Measurements from ENCODE around the gene IL34.
A peak's percentile ranks its signal among the peaks of the same experiment; 100 is the strongest.
"Not testable (repeated sequence)": the region's sequence is repeated elsewhere in the genome, so short reads cannot be mapped to it uniquely, and the experiment has no call there.

Gene IL34

DNA sequence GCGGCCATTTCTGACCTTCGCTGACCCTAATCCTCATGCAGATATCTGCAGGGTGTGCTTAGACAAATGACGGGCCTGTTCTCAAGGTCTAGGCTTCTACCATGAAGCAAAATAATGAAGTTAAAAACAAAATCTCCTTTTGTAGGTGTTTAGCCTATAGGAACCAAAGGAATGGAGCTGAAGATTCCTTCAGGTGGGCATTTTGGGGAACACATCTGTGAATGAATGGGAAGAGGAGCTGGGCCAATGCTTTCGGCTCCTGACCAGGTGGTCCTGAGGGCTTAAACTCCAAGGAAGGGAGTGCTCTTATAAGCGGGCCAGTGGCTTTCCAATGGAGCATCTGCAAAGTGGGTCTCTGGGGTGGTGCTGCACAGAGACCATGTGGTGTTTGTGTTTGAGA, 14.1 kb upstream of the IL34 start:
- no peak for DNase-seq

DNA sequence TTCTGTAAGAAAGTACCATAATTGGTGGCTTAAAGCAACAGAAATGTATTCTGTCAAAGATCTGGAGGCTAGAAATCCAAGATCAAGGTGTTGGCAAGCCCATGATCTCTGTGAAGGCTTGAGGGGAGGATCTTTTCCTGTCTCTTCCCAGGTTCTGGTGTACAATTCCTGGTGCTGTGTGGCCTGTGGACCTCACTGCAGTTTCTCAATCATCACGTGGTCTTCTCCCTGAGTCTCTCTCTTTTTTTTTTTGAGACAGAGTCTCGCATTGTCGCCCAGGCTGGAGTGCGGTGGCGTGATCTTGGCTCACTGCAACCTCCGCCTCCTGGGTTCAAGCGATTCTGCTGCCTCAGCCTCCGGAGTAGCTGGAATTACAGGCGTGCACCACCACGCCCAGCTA, 12.7 kb upstream of the IL34 start:
- not testable (repeated sequence) for DNase-seq

DNA sequence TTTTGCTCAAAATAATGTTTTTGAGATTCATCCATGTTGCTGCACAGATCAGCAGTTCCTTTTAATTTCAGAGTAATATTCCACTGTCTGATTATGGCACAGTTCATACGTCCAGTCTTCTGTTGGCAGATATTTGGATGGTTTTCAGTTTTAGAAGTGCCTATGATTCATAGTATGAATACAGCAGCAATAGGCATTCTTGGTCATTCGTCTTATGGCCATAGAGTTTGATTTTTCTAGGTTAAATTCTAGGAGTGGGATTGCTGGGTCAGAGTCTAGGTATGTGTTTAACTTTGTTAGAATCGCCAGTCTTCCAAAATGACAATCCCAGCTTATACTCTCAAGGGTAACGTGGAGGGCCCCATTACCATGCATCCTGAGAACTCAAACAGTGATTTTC, 11.5 kb upstream of the IL34 start:
- no peak for DNase-seq

DNA sequence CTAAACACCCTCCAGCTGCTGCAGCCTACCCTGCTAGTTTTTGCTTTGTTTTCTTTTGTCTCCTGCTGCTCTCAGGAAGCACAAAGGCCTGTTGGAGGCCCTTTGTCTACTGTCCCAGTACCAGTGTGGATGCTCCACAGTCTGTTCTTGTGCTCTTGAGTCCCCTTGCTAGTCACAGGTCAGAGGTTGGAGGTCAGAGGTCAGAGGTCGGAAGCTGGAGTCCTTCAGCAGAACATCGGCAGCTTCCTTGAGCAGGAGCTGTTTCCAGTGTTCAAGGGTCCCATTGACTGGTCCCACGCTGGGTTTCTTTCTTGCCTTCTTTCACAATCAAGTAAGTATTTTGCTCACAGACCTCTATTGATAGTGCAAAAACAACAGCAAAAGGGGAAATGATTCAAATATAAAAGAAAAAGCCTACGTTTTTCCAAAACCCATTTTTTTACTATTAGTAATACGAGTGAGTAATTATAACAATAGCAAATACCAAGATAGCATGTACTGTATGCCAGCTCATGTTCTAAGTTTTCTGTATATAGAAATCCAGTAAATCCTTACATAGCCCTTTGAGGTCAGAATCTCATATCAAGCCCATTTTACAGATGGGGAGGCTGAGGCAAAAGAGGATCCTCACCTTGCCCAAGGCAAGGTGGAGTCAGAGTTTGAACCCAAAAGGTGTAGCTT, 10.9 kb upstream of the IL34 start:
- DNase-seq: no peak

DNA sequence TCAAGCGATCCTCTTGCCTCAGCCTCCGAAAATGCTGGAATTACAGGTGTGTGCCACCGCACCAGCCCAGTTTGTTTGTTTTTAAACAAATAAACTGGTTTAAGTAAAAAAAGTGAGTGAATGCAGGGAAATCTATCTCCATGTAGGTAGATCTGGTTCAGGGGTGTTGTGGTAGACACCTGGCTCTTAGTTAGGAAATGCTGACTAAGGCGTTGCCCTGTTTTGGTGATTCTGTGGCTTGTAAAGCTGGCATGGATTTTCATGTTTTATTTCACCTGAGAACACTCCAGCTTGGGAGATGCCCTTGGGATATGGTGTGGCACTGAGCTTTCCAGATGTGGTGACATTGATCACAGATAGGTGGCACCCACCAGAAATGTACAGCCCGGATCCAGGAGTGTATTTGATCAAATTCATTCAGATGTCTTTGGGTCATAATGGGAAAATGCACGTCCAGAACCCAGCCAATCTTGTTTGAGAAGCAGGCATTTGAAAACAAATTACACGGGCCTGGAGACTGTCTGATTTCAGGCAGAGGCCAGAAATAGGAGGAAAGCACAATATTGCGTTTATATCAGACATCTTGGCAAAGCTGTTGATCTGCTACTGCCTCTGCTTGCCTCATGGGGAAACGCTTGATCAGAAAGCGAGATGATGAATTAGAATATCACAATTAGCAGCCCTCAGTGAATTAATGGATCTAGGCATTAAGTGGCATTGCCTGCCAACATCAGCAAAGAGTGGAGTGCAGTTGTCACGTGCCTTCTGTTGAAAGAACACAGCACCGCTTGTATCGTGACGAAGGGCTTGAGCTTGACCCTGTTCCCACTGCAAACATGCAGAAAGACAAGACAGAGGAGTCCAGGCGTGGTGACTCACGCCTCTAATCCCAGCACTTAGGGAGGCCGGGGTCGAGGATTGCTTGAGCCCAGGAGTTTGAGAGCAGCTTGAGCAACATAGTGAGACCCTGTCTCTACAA, 7.3 kb upstream of the IL34 start:
- no peak for DNase-seq

DNA sequence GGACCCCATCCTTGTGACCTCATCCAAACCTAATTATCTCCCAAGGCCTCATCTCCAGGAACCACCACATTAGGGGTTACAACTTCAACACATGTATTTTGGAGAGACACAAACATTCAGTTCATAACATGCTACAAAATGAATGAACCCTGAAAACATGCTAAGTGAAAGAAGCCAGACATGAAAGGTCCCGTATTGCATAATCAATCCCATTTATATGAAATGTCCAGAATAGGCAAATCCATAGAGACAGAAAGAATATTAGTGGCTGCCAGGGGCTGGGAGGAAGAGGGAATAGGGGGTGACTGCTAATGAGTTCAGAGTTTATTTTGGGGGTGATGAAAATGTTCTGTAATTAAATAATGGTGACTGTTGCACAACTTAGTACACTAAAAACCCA, 3.7 kb upstream of the IL34 start:
- DNase-seq: no peak

DNA sequence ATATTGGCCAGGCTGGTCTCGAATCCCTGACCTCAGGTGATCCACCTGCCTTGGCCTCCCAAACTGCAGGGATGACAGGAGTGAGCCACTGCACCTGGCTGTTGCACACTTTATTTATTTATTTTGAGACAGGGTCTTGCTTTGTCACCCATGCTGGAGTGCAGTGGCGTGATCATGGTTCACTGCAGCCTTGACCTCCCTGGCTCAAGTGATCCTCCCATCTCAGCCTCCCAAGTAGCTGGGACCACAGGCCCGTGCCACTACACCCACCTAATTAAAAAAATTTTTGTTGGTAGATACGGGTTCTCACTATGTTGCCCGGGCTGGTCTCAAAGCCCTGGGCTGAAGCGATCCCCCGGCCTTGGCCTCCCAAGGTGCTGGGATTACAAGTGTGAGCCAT, 3.1 kb upstream of the IL34 start:
- not testable (repeated sequence) for DNase-seq

DNA sequence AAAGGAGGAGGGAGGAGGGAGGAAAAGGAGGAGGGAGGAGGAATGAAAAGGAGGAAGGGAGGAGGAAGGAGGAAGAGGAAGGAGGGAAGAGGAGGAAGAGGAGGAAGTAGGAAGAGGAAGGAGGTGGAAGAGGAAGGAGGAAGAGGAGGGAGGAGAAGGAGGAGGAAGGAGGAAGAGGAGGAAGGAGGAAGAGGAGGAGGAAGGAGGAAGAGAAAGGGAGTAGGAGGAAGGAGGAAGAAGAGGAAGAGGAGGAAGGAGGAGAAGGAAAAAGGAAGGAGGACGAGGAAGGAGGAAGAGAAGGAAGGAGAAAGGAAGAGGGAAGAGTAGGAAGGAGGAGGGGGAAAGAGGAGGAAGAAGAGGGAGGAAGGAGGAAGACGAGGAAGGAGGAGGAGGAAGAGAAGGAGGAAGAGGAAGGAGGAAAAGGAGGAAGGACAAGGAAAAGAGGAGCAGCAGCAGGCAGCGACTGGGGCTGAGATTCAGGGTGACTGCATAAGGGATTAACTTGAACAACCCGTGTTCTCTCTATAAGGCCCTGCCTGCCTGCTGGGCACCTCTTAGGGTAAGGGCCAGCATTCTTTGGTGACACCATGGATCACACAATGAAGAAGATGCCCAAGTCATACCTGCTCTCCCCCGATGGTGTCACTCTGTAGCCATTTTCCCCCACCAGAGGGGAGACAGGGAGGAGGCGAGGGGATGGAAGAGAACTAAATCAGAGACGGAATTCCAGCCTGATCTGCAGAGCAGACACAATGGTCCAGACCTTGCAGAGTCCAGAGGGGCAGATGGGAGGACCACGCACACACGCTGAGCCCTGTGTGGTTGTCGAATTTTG, 1.4 kb upstream of the IL34 start:
- DNase-seq: no peak

DNA sequence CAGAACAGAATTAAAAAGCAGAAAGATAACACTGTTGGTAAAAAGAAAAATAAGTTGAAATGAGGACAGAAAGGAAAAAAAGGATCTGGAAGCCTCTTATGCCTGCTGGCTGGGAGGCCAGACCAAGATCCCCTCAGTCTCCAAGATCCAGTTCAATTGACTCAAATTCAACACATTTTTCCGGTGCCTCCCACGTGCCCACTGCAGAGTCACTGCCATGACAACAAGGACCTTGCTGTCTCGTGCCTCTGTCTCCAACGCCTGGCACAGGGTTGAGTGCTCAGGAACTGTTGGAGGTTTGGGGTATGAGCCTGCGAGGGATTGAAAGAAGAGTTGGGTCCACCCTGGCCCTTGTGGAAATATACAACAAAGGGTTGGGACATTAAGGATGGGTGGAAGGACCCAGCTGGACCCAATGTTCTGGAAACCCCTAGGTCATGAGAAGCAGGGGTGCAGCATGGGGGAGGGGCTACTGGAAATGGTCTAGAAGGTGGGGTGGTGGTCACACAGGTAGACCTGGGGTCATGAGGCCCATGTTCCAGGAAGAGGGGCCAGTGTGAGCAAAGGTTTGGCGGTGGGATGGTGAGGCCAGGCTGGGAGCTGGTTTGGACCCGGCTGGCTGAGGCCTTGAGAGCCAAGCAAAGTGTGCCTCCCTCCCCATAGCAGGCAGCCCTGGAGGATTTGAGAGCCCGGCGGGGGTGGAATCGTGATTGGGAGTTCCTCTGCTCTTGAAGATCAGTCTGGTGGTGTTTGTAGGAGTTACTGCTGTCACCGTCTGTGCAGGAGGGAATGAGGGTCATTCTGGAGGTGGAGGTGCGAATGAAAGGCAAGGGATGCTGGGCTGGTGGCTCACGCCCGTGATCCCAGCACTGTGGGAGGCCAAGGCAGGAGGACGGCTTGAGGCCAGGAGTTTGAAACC, 1.3 kb downstream of the IL34 start:
- no peak for DNase-seq

DNA sequence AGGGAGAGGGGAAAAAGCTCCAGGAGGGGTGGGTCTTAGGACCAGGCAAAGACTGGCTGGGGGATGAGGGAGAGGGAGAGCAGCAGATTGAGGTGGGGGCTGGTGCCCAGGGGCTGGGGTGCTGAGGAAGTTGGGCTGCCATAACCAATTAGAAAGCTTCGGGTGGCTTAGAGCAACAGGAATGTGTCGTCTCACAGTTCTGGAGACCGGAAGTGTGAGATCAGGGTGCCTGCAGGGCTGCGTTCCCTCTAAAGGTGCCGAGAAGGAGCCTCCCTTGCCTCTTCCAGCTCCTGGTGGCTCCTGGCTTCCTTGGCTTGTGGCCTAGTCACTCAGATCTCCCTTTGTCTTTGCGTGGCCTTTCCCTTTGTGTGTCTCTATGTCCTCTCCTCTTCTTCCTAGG, 2.2 kb downstream of the IL34 start:
- DNase-seq: no peak

DNA sequence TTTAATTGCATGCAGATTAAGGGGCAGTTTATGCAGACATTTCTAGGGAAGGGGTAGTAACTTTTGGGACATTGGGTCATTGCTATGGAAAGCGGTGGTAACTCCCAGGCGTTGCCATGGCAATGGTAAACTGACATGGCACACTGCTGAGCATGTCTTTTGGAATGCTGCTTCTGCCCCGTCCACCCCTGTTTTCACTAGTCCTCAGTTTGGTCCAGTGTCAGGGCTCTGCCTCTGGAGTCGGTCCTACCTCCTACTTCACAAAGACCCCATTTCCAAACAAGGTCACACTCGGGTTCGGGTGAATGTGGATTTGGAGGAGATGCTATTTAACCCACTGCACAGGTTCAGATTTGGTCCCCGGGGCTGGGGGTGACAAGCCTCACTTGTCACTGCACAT, 2.9 kb downstream of the IL34 start:
- DNase-seq: no peak

DNA sequence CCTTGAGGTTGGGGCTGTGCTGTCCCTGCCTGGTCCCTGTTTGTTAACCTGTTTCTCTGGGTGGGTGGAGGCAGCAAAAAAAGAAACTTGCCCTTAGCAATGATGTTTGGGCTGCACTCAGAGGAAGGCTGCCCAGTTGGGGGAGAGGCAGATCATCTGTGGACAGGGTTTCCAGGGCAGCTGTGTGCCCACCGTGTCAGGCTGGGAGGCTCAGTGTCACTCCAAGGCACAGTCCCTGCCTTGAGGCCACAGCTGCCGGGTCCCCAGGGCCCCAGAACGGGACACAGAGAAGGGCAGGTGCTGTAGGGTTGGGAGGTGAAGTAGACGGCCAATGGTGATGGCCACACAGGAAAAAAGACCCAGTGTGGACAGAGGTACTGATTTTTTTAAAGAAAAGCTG, 3.9 kb downstream of the IL34 start:
- DNase-seq: no peak

DNA sequence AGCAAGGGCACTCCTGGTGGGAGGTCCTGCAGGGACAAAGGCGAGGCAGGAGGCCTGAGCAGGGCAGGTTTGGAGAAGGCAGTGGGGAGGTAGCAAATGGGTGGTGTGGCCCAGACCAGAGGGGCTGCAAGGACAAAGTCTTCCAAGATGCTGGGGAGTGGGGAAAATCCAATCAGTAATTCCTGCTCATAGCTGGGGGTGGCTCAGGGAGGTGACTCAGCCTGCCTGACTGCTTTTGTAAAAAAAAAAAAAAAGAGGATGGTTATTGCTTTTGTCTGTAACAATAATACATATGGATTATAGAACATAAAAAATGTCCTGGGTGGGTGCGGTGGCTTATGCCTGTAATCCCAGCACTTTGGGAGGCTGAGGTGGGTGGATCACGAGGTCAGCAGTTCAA, 5.2 kb downstream of the IL34 start:
- DNase-seq: no peak

DNA sequence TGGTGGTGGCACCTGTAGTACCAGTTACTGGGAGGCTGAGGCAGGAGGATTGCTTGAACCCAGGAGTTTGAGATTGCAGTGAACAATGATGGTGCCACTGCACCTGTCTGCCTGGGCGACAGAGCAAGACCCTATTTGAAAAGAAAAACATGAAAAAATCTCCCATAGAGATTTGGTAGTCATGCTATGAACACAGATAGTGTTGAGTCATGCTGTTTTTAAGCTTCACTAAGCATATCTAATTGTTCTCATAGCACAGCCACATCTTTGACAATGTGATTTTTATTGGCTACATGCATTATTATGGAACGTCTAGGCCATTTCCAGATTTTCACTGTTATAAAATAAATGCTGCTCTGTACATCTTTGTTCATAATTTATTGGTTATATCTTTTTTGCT, 6.0 kb downstream of the IL34 start:
- no peak for DNase-seq

DNA sequence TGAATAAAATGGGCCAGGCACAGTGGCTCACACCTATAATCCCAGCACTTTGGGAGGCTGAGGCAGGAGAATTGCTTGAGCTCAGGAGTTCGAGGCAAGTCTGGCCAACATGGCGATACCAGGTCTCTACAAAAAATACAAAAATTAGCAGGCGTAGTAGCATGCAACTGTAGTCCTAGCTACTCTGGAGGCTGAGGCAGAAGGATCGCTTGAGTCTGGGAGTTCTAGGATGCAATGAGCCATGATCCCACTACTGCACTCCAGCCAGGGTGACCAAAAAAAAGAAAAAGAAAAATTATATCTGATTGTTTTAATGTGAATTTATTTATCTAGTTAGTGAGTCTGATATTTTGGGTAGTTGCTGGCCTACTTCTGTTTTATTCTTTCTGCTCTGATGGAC, 7.0 kb downstream of the IL34 start:
- no peak for DNase-seq

DNA sequence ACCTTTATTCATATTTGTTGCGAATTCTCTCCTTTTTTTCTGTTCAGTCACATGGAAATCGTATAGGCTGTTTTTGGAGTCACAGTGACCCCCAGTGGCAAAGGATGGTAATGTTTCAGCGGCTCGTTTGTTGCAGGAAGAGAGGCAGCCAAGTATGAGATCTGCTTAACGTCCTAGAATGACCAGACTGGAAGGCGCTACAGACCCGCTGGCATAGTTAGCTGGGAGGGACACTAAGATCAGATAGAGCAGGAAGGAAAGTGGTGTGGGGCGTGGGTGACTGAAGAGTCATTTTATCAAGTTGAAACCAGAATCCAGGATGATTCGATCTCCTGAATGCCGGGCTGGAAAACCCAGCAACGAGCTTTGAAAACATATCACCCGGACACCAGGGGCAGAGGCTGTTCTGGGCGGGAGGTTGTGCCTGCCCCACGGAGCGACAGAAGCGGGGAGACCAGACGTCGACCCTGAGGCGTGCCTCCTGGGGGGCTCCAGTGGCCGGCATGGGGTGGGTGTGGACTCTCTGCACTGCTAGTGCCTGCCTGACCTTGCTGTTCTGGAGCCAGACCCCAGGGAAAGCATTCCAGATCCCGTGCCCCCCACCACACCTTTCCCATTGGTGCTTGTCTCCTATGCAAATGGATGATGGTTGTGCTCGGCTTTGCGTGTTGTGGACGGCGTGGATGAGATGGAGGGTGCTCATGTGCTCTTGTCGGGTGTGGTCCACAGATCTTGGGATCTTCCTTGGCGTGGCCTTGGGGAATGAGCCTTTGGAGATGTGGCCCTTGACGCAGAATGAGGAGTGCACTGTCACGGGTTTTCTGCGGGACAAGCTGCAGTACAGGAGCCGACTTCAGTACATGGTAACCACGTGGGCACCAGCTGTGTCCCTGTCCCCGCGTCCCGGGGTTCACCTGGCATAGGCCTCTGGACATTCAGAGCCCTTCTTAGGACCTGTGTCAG, 7.7 kb downstream of the IL34 start:
- peak; percentile 63 for DNase-seq

DNA sequence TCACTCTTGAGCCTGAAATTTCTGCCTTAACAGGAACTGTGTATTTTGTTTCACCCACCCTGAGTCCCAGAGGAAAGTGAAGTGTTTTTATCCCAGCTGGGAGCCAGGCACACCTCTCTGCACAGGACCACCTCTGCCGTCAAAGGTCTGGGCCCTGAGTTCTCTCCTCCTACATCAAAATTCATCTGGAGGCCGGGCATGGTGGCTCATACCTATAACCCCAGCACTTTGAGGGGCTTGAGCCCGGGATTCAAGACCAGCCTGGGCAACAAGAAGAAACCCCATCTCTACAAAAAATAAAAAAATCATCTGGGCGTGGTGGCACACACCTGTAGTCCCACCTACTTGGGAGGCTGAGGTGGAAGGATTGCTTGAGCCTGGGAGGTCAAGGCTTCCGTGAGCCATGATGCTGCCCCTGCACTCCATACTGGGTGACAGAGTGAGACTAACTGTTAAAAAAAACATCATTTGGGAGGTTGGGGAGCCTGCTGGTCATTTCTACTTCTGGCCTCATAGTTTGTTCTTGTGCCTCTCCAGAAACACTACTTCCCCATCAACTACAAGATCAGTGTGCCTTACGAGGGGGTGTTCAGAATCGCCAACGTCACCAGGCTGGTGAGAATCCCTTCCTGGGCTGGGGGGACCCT, 9.8 kb downstream of the IL34 start:
- no peak for DNase-seq

DNA sequence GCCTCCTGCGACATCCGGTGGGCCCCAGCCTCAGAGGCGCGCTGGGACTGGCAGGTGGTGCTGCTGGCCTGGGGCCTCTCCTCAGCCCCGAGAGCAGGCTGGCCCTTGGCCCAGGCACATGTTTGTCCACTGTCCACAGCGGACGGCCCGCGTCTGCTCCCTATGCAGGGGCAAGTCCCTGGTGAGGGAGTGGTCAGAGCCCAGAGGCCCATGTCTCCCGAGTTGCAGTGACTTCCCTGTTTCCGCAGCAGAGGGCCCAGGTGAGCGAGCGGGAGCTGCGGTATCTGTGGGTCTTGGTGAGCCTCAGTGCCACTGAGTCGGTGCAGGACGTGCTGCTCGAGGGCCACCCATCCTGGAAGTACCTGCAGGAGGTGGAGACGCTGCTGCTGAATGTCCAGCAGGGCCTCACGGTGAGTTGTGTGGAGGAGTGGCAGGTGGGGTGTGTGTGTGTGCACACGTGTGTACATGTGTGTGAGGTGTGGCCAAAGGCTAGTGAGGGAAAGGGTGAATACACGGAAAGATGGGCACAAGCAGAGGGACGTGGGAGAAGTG, 10.4 kb downstream of the IL34 start:
- DNase-seq: no peak

DNA sequence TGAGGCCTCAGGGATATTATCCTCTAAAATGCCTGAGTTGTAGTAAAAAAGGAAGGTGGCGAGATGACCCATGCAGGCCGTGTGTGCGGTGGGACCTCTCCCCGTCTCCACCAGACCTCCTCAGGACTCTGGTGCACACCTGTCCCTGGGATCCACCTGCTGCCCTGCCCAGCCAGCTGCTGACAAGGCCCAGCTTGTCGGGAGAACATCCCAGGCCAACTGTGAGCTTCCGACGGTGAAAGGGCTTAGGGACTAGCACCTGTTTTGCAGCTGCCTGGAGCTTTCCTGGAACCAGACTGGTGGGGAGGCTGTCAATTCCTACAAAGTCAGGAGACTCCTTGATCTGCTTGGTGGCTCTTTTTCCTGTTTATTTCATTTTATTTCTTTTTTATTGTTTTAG, 11.6 kb downstream of the IL34 start:
- no peak for DNase-seq

DNA sequence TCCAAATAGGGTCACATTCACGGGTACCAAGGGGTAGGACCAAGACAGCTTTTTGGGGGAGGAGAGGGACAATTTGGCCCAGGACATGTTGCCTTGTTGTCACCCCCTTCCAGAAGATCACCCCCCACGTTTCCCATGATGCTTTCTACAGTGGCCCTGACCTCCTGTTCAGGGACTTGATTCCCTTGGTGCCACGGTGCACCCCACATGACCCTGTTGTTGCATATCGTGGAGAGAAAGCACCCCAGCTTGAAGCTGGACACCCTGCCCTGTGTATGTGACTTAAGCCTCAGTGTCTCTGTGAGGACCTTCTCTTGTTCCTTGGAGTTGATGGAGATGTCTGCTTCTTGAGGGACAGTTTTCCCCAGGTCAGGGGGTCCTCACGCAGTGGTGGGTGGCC, 12.6 kb downstream of the IL34 start:
- DNase-seq: no peak
